Sigmoid colon (tissue), 3 donors: ENCODE data around the gene MMAA.

Experiments used
- POLR2A ChIP-seq, 2 donors: fragments of 450-650 bp; IDR thresholded peaks; one replicate each; pipeline ENCODE4 v1.6.1; 2016; ENCODE audit warnings: antibody characterized with exemption in 2 of 2, mild to moderate bottlenecking in 2 of 2, moderate library complexity in 2 of 2
- TF ChIP-seq, protein P1 (sequence below), 4 experiments: fragments of 450-650 bp in 3 of 4; fragments of 200-600 bp in 1 of 4; IDR thresholded peaks; one replicate each; pipeline ENCODE4 v1.5.1; 2016 to 2019; ENCODE audit warnings: antibody characterized with exemption in 4 of 4, mild to moderate bottlenecking in 3 of 4, moderate library complexity in 2 of 4

DNA sequence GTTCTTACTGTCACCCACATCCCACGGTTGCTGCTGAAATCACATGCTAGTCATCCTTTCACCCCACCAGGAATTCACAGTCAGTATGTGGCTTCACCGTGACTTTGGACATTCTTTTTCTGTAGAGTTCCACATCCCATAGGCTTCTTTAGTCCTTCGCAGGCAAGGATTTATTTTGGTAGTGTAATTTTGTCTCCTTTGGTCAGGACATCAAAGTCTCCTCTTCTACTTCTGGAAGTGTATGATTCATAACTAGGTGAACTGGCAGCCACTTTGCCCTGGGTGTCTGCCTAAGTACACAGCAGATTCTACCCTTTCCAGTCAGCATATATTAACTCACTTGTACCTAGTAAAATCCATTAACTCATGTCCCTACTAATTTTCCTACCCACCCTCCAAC is 38.3 kb upstream of the MMAA start:
- TF ChIP-seq, protein P1, sequence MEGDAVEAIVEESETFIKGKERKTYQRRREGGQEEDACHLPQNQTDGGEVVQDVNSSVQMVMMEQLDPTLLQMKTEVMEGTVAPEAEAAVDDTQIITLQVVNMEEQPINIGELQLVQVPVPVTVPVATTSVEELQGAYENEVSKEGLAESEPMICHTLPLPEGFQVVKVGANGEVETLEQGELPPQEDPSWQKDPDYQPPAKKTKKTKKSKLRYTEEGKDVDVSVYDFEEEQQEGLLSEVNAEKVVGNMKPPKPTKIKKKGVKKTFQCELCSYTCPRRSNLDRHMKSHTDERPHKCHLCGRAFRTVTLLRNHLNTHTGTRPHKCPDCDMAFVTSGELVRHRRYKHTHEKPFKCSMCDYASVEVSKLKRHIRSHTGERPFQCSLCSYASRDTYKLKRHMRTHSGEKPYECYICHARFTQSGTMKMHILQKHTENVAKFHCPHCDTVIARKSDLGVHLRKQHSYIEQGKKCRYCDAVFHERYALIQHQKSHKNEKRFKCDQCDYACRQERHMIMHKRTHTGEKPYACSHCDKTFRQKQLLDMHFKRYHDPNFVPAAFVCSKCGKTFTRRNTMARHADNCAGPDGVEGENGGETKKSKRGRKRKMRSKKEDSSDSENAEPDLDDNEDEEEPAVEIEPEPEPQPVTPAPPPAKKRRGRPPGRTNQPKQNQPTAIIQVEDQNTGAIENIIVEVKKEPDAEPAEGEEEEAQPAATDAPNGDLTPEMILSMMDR (IDR thresholded peaks at IDR 0.05) = no peak
- no peak for TF ChIP-seq POLR2A (IDR thresholded peaks at IDR 0.05)
